NB4 (cell line): Measurements from ENCODE around the gene MYOM1.

Experiments used
- MYC ChIP-seq: IDR thresholded peaks from 2 replicates; pipeline ENCODE4 v1.6.1; 2011; ENCODE audit warnings: low read depth, low read length
- POLR2A ChIP-seq: IDR thresholded peaks from 2 replicates; pipeline ENCODE4 v1.6.1; 2011; ENCODE audit warnings: mild to moderate bottlenecking; ENCODE audit not compliant: insufficient read length; ENCODE audit errors: extremely low read depth
- TF ChIP-seq, protein P1 (sequence below): IDR thresholded peaks from one replicate; pipeline ENCODE4 v1.5.1; 2012; ENCODE audit warnings: low read depth, low read length
- TF ChIP-seq, protein P2 (sequence below): IDR thresholded peaks from 2 replicates; pipeline ENCODE4 v1.6.1; 2011; ENCODE audit warnings: low read depth, low read length

DNA sequence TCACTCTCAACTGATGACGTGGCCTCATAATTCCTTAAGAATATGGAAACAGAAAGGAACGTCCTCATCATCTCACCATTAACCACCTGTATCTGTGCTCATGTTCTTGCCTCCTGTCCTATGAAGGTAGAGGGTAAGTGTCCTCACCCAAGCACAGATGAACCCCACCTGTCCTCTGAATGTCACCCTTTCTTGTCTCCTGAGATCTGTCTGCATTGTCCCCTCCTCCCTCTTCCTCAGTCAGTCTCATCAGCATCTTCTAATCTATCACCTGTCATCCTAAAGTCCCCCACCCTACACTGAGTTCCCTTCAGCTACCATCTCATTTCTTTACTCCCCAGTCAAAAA, 167.4 kb downstream of the MYOM1 start:
- TF ChIP-seq POLR2A (no peak), MYC (no peak)
- TF ChIP-seq, protein P1, sequence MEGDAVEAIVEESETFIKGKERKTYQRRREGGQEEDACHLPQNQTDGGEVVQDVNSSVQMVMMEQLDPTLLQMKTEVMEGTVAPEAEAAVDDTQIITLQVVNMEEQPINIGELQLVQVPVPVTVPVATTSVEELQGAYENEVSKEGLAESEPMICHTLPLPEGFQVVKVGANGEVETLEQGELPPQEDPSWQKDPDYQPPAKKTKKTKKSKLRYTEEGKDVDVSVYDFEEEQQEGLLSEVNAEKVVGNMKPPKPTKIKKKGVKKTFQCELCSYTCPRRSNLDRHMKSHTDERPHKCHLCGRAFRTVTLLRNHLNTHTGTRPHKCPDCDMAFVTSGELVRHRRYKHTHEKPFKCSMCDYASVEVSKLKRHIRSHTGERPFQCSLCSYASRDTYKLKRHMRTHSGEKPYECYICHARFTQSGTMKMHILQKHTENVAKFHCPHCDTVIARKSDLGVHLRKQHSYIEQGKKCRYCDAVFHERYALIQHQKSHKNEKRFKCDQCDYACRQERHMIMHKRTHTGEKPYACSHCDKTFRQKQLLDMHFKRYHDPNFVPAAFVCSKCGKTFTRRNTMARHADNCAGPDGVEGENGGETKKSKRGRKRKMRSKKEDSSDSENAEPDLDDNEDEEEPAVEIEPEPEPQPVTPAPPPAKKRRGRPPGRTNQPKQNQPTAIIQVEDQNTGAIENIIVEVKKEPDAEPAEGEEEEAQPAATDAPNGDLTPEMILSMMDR = no peak
- TF ChIP-seq, protein P2, sequence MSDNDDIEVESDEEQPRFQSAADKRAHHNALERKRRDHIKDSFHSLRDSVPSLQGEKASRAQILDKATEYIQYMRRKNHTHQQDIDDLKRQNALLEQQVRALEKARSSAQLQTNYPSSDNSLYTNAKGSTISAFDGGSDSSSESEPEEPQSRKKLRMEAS = no peak
